Mesothelial cell of epicardium (in vitro differentiated cells): ENCODE measurements around the gene KYAT1. TPM values are rescaled to one million over a fixed set of nuclear protein-coding genes. Genes with fewer than 3 reads are reported as not detected.
"Not testable (repeated sequence)": the region's sequence is repeated elsewhere in the genome, so short reads cannot be mapped to it uniquely, and the experiment has no call there.

Experiments
- DNase-seq, 2 experiments: peaks; one replicate each; pipeline ENCODE4 v3.0.0; 2021; ENCODE audit warnings: low spot score in 2 of 2; ENCODE audit not compliant: unreplicated experiment in 2 of 2
- H3K27ac Mint-ChIP-seq: 2 replicates; pipeline ENCODE4 v1.8.0; 2021; ENCODE audit warnings: mixed read lengths
- H3K27me3 Mint-ChIP-seq: 2 replicates; pipeline ENCODE4 v1.8.0; 2021; ENCODE audit warnings: low read depth, mixed read lengths
- H3K36me3 Mint-ChIP-seq: 2 replicates; pipeline ENCODE4 v1.8.0; 2021; ENCODE audit warnings: mixed read lengths
- H3K4me1 Mint-ChIP-seq: 2 replicates; pipeline ENCODE4 v1.8.0; 2021; ENCODE audit warnings: mixed read lengths
- H3K4me3 Mint-ChIP-seq: 2 replicates; pipeline ENCODE4 v1.8.0; 2021; ENCODE audit warnings: mild to moderate bottlenecking, moderate library complexity, mixed read lengths
- H3K9me3 Mint-ChIP-seq: 2 replicates; pipeline ENCODE4 v1.8.0; 2021; ENCODE audit warnings: mixed read lengths
- total RNA-seq: library from RNA; stranded (reverse); gene quantifications from 3 replicates; pipeline ENCODE4 v1.2.1, GENCODE V29; 2021
- TF ChIP-seq, protein P1 (sequence below): fragments of 200-600 bp; sonication (generic); IDR thresholded peaks from one replicate; pipeline ENCODE4 v1.5.0; 2021; ENCODE audit warnings: antibody characterized with exemption; ENCODE audit not compliant: unreplicated experiment

The KYAT1 gene
- total RNA-seq, 1 donor from 2014 or later, result 9.2 TPM

- no peaks in the 10 kb centered on the region for H3K27me3 Mint-ChIP-seq
- H3K36me3 Mint-ChIP-seq, result peaks cover 12% of the 10 kb centered on the region
- DNase-seq, result no peak
- TF ChIP-seq, protein P1, sequence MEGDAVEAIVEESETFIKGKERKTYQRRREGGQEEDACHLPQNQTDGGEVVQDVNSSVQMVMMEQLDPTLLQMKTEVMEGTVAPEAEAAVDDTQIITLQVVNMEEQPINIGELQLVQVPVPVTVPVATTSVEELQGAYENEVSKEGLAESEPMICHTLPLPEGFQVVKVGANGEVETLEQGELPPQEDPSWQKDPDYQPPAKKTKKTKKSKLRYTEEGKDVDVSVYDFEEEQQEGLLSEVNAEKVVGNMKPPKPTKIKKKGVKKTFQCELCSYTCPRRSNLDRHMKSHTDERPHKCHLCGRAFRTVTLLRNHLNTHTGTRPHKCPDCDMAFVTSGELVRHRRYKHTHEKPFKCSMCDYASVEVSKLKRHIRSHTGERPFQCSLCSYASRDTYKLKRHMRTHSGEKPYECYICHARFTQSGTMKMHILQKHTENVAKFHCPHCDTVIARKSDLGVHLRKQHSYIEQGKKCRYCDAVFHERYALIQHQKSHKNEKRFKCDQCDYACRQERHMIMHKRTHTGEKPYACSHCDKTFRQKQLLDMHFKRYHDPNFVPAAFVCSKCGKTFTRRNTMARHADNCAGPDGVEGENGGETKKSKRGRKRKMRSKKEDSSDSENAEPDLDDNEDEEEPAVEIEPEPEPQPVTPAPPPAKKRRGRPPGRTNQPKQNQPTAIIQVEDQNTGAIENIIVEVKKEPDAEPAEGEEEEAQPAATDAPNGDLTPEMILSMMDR, result no peak
- H3K9me3 Mint-ChIP-seq, result no peaks in the 10 kb centered on the region
- no peak overlapping the region for H3K4me3 Mint-ChIP-seq
- H3K4me1 Mint-ChIP-seq, result peaks cover 4% of the 10 kb centered on the region
- H3K27ac Mint-ChIP-seq, result no peak overlapping the region
Measured at GRCh38 chr9:128807827-128808226, 73.9 kb downstream of the KYAT1 start.

DNA sequence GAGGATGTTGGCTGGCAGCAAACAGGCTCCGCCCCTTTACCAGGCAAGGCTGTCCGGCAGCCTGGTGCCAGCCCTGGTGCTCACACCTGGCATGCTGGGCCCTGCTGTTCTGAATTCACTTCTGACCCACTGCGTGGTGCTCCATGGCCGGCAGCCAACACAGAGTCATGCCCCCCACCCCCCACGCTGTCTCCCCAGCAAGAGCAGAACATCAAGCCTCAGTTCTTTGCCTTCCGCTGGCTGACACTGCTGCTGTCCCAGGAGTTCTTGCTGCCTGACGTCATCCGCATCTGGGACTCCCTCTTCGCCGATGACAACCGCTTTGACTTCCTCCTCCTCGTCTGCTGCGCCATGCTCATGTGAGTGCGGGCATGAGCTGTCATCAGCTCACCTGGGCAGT lies 76.1 kb downstream of the KYAT1 start:
- no peak for DNase-seq
- H3K36me3 Mint-ChIP-seq, result peaks cover 21% of the 10 kb centered on the region
- no peak overlapping the region for H3K4me3 Mint-ChIP-seq
- H3K27ac Mint-ChIP-seq, result no peak overlapping the region
- H3K4me1 Mint-ChIP-seq, result no peaks in the 10 kb centered on the region
- TF ChIP-seq, protein P1, result no peak
- no peaks in the 10 kb centered on the region for H3K27me3 Mint-ChIP-seq
- H3K9me3 Mint-ChIP-seq, result no peaks in the 10 kb centered on the region

DNA sequence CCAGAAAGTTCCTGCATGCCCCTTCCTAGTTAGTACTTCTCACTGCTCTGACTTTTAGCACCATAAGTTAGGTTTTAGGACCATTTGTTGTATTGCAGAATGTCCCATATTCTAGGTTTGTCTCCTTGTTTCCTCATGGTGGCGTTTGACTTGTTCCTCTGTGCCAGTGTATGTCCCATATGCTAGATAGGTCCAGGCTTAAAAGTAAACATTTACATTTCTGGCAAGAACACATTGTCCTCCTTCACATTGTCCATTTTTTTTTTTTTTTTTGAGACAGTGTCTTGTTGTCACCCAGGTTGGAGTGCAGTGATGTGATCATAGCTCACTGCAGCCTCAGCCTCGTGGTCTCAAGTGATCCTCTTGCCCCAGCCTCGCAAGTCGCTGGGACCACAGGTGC lies 79.3 kb downstream of the KYAT1 start:
- Mint-ChIP-seq H3K27me3 (no peaks in the 10 kb centered on the region), H3K9me3 (no peaks in the 10 kb centered on the region), H3K27ac (no peak overlapping the region), H3K36me3 (peaks cover 30% of the 10 kb centered on the region), H3K4me3 (no peak overlapping the region), H3K4me1 (no peaks in the 10 kb centered on the region)
- no peak for DNase-seq
- TF ChIP-seq, protein P1, result no peak

DNA sequence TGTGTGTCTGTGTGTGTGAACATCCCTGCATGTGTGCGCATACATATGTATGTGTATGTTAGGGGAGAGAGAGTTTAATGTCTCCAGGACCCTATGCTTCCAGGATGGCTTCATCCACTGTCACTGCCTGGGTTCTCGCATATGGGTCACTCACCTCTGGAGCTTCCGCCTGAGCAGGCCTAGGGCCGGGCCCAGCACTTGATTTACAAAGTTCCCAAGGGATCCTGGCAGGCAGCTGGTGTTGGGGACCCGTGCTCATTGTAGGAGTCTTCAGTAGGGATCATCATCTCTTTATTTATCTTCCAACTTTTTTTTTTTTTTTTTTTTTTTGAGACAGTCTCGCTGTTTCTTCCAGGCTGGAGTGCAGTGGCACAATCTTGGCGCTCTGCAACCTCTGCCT lies 81.7 kb downstream of the KYAT1 start:
- Mint-ChIP-seq H3K27ac (no peak overlapping the region), H3K4me1 (no peaks in the 10 kb centered on the region)

DNA sequence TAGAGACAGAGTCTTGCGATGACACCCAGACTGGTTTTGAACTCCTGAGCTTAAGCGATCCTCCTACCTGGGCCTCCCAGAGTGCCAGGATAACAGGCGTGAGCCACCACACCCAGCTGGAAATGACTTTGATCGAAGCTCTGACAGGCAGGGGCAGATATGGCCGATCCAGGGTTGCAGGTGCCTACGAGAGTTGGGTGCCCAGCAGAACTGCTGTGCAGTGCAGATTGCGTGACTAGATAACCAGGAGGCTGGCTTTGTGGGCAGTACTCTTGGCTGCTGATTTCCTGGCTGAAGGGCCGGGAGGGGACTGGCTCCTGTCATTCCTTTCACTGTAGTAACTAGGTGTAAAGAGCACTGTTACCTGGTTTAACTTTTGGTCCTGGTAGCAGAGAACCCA lies 82.9 kb downstream of the KYAT1 start:
- Mint-ChIP-seq H3K4me1 (no peaks in the 10 kb centered on the region), H3K9me3 (no peaks in the 10 kb centered on the region), H3K27me3 (no peaks in the 10 kb centered on the region), H3K27ac (no peak overlapping the region), H3K4me3 (no peak overlapping the region), H3K36me3 (peaks cover 25% of the 10 kb centered on the region)
- no peak for DNase-seq
- TF ChIP-seq, protein P1, result no peak

More for the DNA sequence above, 81.7 kb downstream of the KYAT1 start:
- Mint-ChIP-seq H3K4me3 (no peak overlapping the region), H3K9me3 (no peaks in the 10 kb centered on the region), H3K36me3 (peaks cover 27% of the 10 kb centered on the region), H3K27me3 (no peaks in the 10 kb centered on the region)
- TF ChIP-seq, protein P1, result no peak
- DNase-seq, result no peak

DNA sequence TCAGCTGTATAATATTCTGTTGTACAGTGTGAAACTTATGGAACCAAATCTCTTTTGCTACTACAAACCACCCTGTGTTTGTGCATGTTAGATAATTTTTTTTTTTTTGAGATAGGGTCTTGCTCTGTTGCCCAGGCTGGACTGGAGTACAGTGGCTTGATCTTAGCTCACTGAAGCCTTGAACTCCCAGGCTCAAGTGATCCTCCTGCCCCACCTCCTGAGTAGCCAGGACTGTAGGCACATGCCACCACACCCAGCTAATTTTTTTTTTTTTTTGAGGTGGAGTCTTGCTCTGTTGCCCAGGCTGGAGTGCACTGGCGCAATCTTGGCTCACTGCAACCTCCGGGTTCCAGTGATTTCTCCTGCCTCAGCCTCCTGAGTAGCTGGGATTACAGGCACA lies 86.8 kb downstream of the KYAT1 start:
- H3K36me3 Mint-ChIP-seq, result peaks cover 20% of the 10 kb centered on the region
- not testable (repeated sequence) for DNase-seq, H3K9me3 Mint-ChIP-seq, H3K27me3 Mint-ChIP-seq, H3K4me3 Mint-ChIP-seq, H3K4me1 Mint-ChIP-seq, H3K27ac Mint-ChIP-seq
